SU-DHL-6 (cell line): ENCODE data around the gene NR2F1-AS1.

ENCODE experiments used
- H2AFZ ChIP-seq: fragments of 200-600 bp; sonication (generic); 2 replicates; pipeline ENCODE4 v1.6.1; 2014; ENCODE audit warnings: low read depth, mild to moderate bottlenecking, moderate library complexity, mixed read lengths, antibody characterized with exemption, low read length; ENCODE audit not compliant: severe bottlenecking
- H3F3A ChIP-seq: fragments of 200-600 bp; shearing (Covaris generic); 2 replicates; pipeline ENCODE4 v1.6.0; 2016; ENCODE audit warnings: antibody characterized with exemption, mild to moderate bottlenecking; ENCODE audit not compliant: insufficient read depth
- H3K27ac ChIP-seq: fragments of 200-600 bp; sonication (generic); 2 replicates; pipeline ENCODE4 v1.5.1; 2016; ENCODE audit warnings: low read depth, mild to moderate bottlenecking, low read length, moderate library complexity, mixed read lengths
- H3K27me3 ChIP-seq: fragments of 200-600 bp; sonication (generic), shearing (Covaris generic); 2 replicates; pipeline ENCODE4 v1.6.0; 2014; ENCODE audit warnings: mild to moderate bottlenecking, low read length
- H3K36me3 ChIP-seq: fragments of 200-600 bp; sonication (generic); 2 replicates; pipeline ENCODE4 v1.6.1; 2014; ENCODE audit warnings: mild to moderate bottlenecking, low read length, mixed read lengths
- H3K4me2 ChIP-seq: fragments of 300-600, 200-600 bp; shearing (Covaris generic), sonication (generic); 2 replicates; pipeline ENCODE4 v1.6.0; 2014; ENCODE audit warnings: low read length, low read depth, mild to moderate bottlenecking; ENCODE audit not compliant: poor library complexity, severe bottlenecking
- H3K4me3 ChIP-seq: fragments of 200-600 bp; sonication (generic); 2 replicates; pipeline ENCODE4 v1.5.1; 2014; ENCODE audit warnings: antibody characterized with exemption, low read length, mild to moderate bottlenecking, mixed read lengths; ENCODE audit not compliant: insufficient read depth, poor library complexity, severe bottlenecking
- H3K79me2 ChIP-seq: fragments of 200-600 bp; sonication (generic); 2 replicates; pipeline ENCODE4 v1.6.1; 2014; ENCODE audit warnings: mild to moderate bottlenecking, low read length, moderate library complexity; ENCODE audit not compliant: insufficient read depth
- H3K9ac ChIP-seq: fragments of 200-600 bp; sonication (generic); 2 replicates; pipeline ENCODE4 v1.7.0; 2014; ENCODE audit warnings: mild to moderate bottlenecking, low read length
- H3K9me2 ChIP-seq: fragments of 200-600 bp; sonication (generic); replicated peaks from 2 replicates; pipeline ENCODE4 v1.6.1; 2014; ENCODE audit warnings: low read length; ENCODE audit not compliant: insufficient read depth
- H3K9me3 ChIP-seq: fragments of 200-600 bp; sonication (generic); 2 replicates; pipeline ENCODE4 v1.6.1; 2014; ENCODE audit warnings: low read length, mixed read lengths; ENCODE audit not compliant: insufficient read depth
- H4K20me1 ChIP-seq: fragments of 200-600 bp; sonication (generic); 2 replicates; pipeline ENCODE4 v1.6.1; 2014; ENCODE audit warnings: low read depth, mild to moderate bottlenecking, antibody characterized with exemption, low read length, moderate library complexity, mixed read lengths
- CTCF ChIP-seq: fragments of 200-600 bp; sonication (generic); IDR thresholded peaks from one replicate; pipeline ENCODE4 v1.5.1; 2017; ENCODE audit warnings: antibody characterized with exemption, mild to moderate bottlenecking, low read length, moderate library complexity; ENCODE audit not compliant: insufficient read depth, poor library complexity, severe bottlenecking
- EZH2phosphoT487 ChIP-seq: fragments of 200-600 bp; sonication (generic), shearing (Covaris generic); conservative IDR thresholded peaks from 2 replicates; pipeline ENCODE4 v1.6.1; 2018; ENCODE audit warnings: mild to moderate bottlenecking, antibody characterized with exemption, low read length, moderate library complexity, mixed read lengths

NR2F1-AS1 gene

GRCh38 chr5:93622240-93622885 lies 41.3 kb upstream of the NR2F1-AS1 start:
- TF ChIP-seq EZH2phosphoT487 = no peak
- H3K27ac ChIP-seq = no peak overlapping the region
- no peak overlapping the region for H2AFZ ChIP-seq
- peaks cover 15% of the 10 kb centered on the region; the same call in 1 of the 2 replicates for H3F3A ChIP-seq
- H3K4me3 ChIP-seq = no peak overlapping the region
- no peaks in the 10 kb centered on the region for H3K79me2 ChIP-seq
- H3K27me3 ChIP-seq = no peaks in the 10 kb centered on the region
- no peak overlapping the region for H3K4me2 ChIP-seq
- H3K36me3 ChIP-seq = no peaks in the 10 kb centered on the region
- no peak overlapping the region for H3K9ac ChIP-seq
- no peaks in the 10 kb centered on the region for H4K20me1 ChIP-seq
- no peaks in the 10 kb centered on the region for H3K9me3 ChIP-seq
- H3K9me2 ChIP-seq = no peaks in the 10 kb centered on the region

DNA sequence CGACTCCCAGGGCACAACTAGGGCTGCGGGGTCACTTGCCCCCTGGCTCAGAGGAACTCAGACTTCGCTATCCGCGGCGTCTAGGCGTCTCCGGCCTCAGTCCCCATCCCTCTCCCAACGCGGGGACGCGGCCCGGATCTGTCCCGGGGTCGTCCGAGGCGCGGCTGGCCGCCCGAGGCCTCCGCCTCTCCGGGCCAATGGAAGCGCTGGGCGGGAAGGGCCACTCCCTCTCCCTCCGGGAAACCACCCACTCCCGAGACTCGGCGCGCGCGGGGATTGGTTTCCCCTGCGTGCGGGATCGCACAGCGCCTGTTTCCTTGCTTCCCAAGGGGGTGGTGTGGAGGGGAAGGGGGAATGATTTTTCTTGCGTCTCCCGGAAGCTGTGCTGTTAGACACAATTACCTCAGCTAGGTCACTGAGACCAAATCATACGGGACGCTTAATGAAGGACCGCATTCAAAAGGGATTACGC lies 40.3 kb upstream of the NR2F1-AS1 start:
- Histone ChIP-seq H2AFZ (peak overlapping the region; percentile 73), H3K9me2 (no peaks in the 10 kb centered on the region), H3K27me3 (no peaks in the 10 kb centered on the region), H3K4me2 (peak overlapping the region; percentile 98), H3K9me3 (no peaks in the 10 kb centered on the region), H3K36me3 (no peaks in the 10 kb centered on the region), H3K27ac (no peak overlapping the region), H3F3A (peaks cover 15% of the 10 kb centered on the region; the same call in 1 of the 2 replicates), H4K20me1 (no peaks in the 10 kb centered on the region), H3K79me2 (no peaks in the 10 kb centered on the region), H3K4me3 (peak overlapping the region; percentile 93), H3K9ac (peak overlapping the region; percentile 68; the same call in 1 of the 2 replicates)
- TF ChIP-seq CTCF (no peak), EZH2phosphoT487 (no peak)

- Histone ChIP-seq H3K27me3 (no peaks in the 10 kb centered on the region), H3K36me3 (no peaks in the 10 kb centered on the region), H4K20me1 (no peaks in the 10 kb centered on the region), H2AFZ (peak overlapping the region; percentile 98), H3K4me3 (peak overlapping the region; percentile 93), H3K27ac (no peak overlapping the region), H3K4me2 (peak overlapping the region; percentile 98), H3K9ac (peak overlapping the region; percentile 68), H3K79me2 (no peaks in the 10 kb centered on the region), H3K9me2 (no peaks in the 10 kb centered on the region), H3K9me3 (no peaks in the 10 kb centered on the region), H3F3A (peaks cover 15% of the 10 kb centered on the region; the same call in 1 of the 2 replicates)
- TF ChIP-seq CTCF = no peak
- no peak for TF ChIP-seq EZH2phosphoT487
Measured at GRCh38 chr5:93620487-93621326, 39.7 kb upstream of the NR2F1-AS1 start.
